ENCODE data around the gene YWHAH. TPM values are rescaled to one million over a fixed set of nuclear protein-coding genes. Genes with fewer than 3 reads are reported as not detected.

The YWHAH gene
- total RNA-seq, 4 donors from 2014 or later = 93.0 to 111 (median 103) TPM

- TF ChIP-seq CTCF (IDR thresholded peaks at IDR 0.05) = no peak
- no peak for TF ChIP-seq POLR2A (IDR thresholded peaks at IDR 0.05)
- intact Hi-C loops (cut with DNase I) = no loop called here
- H3K4me3 ChIP-seq (replicated peaks in 1 of 3) = no peak overlapping the region
- no peak overlapping the region for H3K27ac ChIP-seq
- H3K36me3 ChIP-seq = peaks cover 11 to 17% of the 10 kb centered on the region in 2 donors
- peaks cover 3 to 12% of the 10 kb centered on the region in 2 donors for H3K4me1 ChIP-seq
- DNase-seq = no peak
- H3K9me3 ChIP-seq = no peaks in the 10 kb centered on the region
- 89 to 93% methylated on average over 12 of the region's 12 CpGs for WGBS, 2 donors
- H3K27me3 ChIP-seq = no peaks in the 10 kb centered on the region
These were observed 14.4 kb downstream of the YWHAH start for GRCh38 chr22:31958625-31959239.

- H3K4me1 ChIP-seq = peaks cover 0 to 5% of the 10 kb centered on the region in 2 donors
- no peaks in the 10 kb centered on the region for H3K27me3 ChIP-seq
- intact Hi-C loops (cut with DNase I) = no loop called here
- no peak overlapping the region for H3K4me3 ChIP-seq (replicated peaks in 1 of 3)
- no peak overlapping the region for H3K27ac ChIP-seq
- no peak for DNase-seq
- H3K9me3 ChIP-seq = no peaks in the 10 kb centered on the region
- TF ChIP-seq POLR2A (IDR thresholded peaks at IDR 0.05) (no peak), CTCF (IDR thresholded peaks at IDR 0.05) (no peak)
- peaks cover 11 to 17% of the 10 kb centered on the region in 2 donors for H3K36me3 ChIP-seq
- WGBS, 2 donors = 39 to 50% methylated on average over 4 to 5 of the region's 5 CpGs
These were observed 16.4 kb downstream of the YWHAH start for GRCh38 chr22:31960767-31961166.

- Histone ChIP-seq H3K4me3 (replicated peaks in 1 of 3) (no peak overlapping the region), H3K36me3 (peaks cover 3% of the 10 kb centered on the region in 2 donors), H3K27me3 (no peaks in the 10 kb centered on the region), H3K9me3 (no peaks in the 10 kb centered on the region), H3K4me1 (peaks cover 0 to 5% of the 10 kb centered on the region in 2 donors), H3K27ac (no peak overlapping the region)
- WGBS, 2 donors = 59 to 68% methylated on average over 12 of the region's 12 CpGs
- DNase-seq = no peak
- intact Hi-C loops (cut with DNase I) = no loop called here
- TF ChIP-seq CTCF (IDR thresholded peaks at IDR 0.05) = no peak
- no peak for TF ChIP-seq POLR2A (IDR thresholded peaks at IDR 0.05)
These were observed 18.2 kb downstream of the YWHAH start for GRCh38 chr22:31962387-31963125.

GRCh38 chr22:31968022-31968421, 23.7 kb downstream of the YWHAH start:
- no peaks in the 10 kb centered on the region for H3K9me3 ChIP-seq
- H3K27me3 ChIP-seq = no peaks in the 10 kb centered on the region
- no peak overlapping the region for H3K27ac ChIP-seq
- intact Hi-C loops (cut with DNase I) = no loop called here
- TF ChIP-seq POLR2A (IDR thresholded peaks at IDR 0.05) (no peak), CTCF (IDR thresholded peaks at IDR 0.05) (no peak)
- no peak overlapping the region for H3K4me3 ChIP-seq (replicated peaks in 1 of 3)
- 88 to 94% methylated on average over 9 of the region's 9 CpGs for WGBS, 2 donors
- peaks cover 8 to 10% of the 10 kb centered on the region in 2 donors for H3K4me1 ChIP-seq
- no peak for DNase-seq
- no peaks in the 10 kb centered on the region for H3K36me3 ChIP-seq

Measured in thyroid gland (tissue), 4 donors.